NCI-H1417 (cell line): ENCODE data around the gene KIF26B.

ENCODE experiments used
- DNase-seq, 3 experiments: peaks; one replicate each; lab custom pipeline; 2025; lab: John Stamatoyannopoulos, UW

The KIF26B gene

GRCh38 chr1:245571815-245572294 is 417.1 kb downstream of the KIF26B start:
- peak in 1 of 3 experiments; percentile 43 for DNase-seq

GRCh38 chr1:245572709-245573108 is 417.9 kb downstream of the KIF26B start:
- DNase-seq: no peak

- DNase-seq: no peak
Measured at GRCh38 chr1:245575710-245576109, 420.9 kb downstream of the KIF26B start.

- DNase-seq: no peak
Measured at GRCh38 chr1:245576323-245576722, 421.5 kb downstream of the KIF26B start.

- no peak for DNase-seq
Measured at GRCh38 chr1:245577191-245578157, 422.7 kb downstream of the KIF26B start.

GRCh38 chr1:245578308-245578707 is 423.5 kb downstream of the KIF26B start:
- DNase-seq: peak; percentile 8 to 84 (median 43)

- no peak for DNase-seq
Measured at GRCh38 chr1:245578771-245579170, 424.0 kb downstream of the KIF26B start.

- no peak for DNase-seq
Measured at GRCh38 chr1:245579881-245580280, 425.1 kb downstream of the KIF26B start.

GRCh38 chr1:245580651-245581050 is 425.9 kb downstream of the KIF26B start:
- DNase-seq: no peak

GRCh38 chr1:245582026-245582425 is 427.2 kb downstream of the KIF26B start:
- DNase-seq: peak; percentile 39 to 74 (median 59)

GRCh38 chr1:245583081-245583480 is 428.3 kb downstream of the KIF26B start:
- no peak for DNase-seq

GRCh38 chr1:245583575-245584330 is 429.0 kb downstream of the KIF26B start:
- DNase-seq: no peak

- DNase-seq: no peak
Measured at GRCh38 chr1:245585252-245585959, 430.6 kb downstream of the KIF26B start.

GRCh38 chr1:245587435-245588115 is 432.8 kb downstream of the KIF26B start:
- no peak for DNase-seq

GRCh38 chr1:245588116-245588639 is 433.4 kb downstream of the KIF26B start:
- DNase-seq: no peak

- DNase-seq: no peak
Measured at GRCh38 chr1:245589316-245589715, 434.5 kb downstream of the KIF26B start.

GRCh38 chr1:245589906-245590305 is 435.1 kb downstream of the KIF26B start:
- no peak for DNase-seq

GRCh38 chr1:245590726-245591125 is 435.9 kb downstream of the KIF26B start:
- DNase-seq: no peak

- DNase-seq: no peak
Measured at GRCh38 chr1:245591346-245592188, 436.8 kb downstream of the KIF26B start.

- DNase-seq: no peak
Measured at GRCh38 chr1:245592189-245592460, 437.3 kb downstream of the KIF26B start.
